Measurements from ENCODE around the gene ADGRF5. TPM values are rescaled to one million over a fixed set of nuclear protein-coding genes. Genes with fewer than 3 reads are reported as not detected.

ADGRF5 gene
- total and polyA plus RNA-seq, 2 experiments from 2014 or later = not detected

GRCh38 chr6:46923476-46923875, 1.7 kb upstream of the ADGRF5 start:
- H3K79me2 ChIP-seq (replicated peaks; ENCODE audit: insufficient read depth) = no peaks in the 10 kb centered on the region
- no peaks in the 10 kb centered on the region for H3K4me1 ChIP-seq (ENCODE audit: insufficient read depth)
- no peaks in the 10 kb centered on the region; the same call in 1 of the 3 replicates for H3K4me1 Mint-ChIP-seq
- DNase-seq (ENCODE audit: low spot score) (no peak), ATAC-seq (no peak)
- no peak overlapping the region for H3K27ac ChIP-seq (ENCODE audit: low read depth)
- no peaks in the 10 kb centered on the region for H3K9me3 Mint-ChIP-seq
- no peaks in the 10 kb centered on the region for H3F3A ChIP-seq (replicated peaks; ENCODE audit: low read depth)
- H3K4me3 Mint-ChIP-seq = no peak overlapping the region
- H3K27me3 Mint-ChIP-seq (ENCODE audit: insufficient read depth, low read depth, poor library complexity) = peaks cover 5% of the 10 kb centered on the region
- no peak for TF ChIP-seq EZH2 (IDR thresholded peaks at IDR 0.05; ENCODE audit: low read depth, unreplicated experiment)
- TF ChIP-seq CTCF (conservative IDR thresholded peaks at IDR 0.05; ENCODE audit: low read depth in 2 of 2) = no peak
- no peak for TF ChIP-seq ZNF331 (CRISPR knock-in tag; IDR thresholded peaks at IDR 0.05; ENCODE audit: low read depth)
- TF ChIP-seq ZNF462 (CRISPR knock-in tag; IDR thresholded peaks at IDR 0.05) = no peak
- TF ChIP-seq STAT1 (IDR thresholded peaks at IDR 0.05; ENCODE audit: unreplicated experiment) = no peak
- TF ChIP-seq ETS1 (IDR thresholded peaks at IDR 0.05) = no peak
- TF ChIP-seq NANOG (IDR thresholded peaks at IDR 0.05; ENCODE audit: borderline replicate concordance) = no peak
- no peak for TF ChIP-seq POLR2AphosphoS5 (IDR thresholded peaks at IDR 0.05; ENCODE audit: low read depth)
- TF ChIP-seq JUNB (IDR thresholded peaks at IDR 0.05; ENCODE audit: unreplicated experiment) = no peak
- no peak for TF ChIP-seq CREB1 (CRISPR knock-in tag; IDR thresholded peaks at IDR 0.05; ENCODE audit: low read depth)
- TF ChIP-seq ZNF114 (CRISPR knock-in tag; IDR thresholded peaks at IDR 0.05) = no peak
- TF ChIP-seq EZH2phosphoT487 (IDR thresholded peaks at IDR 0.05; ENCODE audit: unreplicated experiment) = no peak
- no peak for TF ChIP-seq REST (IDR thresholded peaks at IDR 0.05; ENCODE audit: unreplicated experiment)
- H3K27ac Mint-ChIP-seq = no peak overlapping the region
- H3K4me2 ChIP-seq = no peak overlapping the region
- H3K9me2 ChIP-seq (ENCODE audit: insufficient read depth) = no peaks in the 10 kb centered on the region
- no peaks in the 10 kb centered on the region for H3K36me3 ChIP-seq (ENCODE audit: insufficient read depth)
- no peaks in the 10 kb centered on the region for H3K27me3 ChIP-seq (ENCODE audit: insufficient read depth)
- no peak overlapping the region for H2AFZ ChIP-seq
- no peaks in the 10 kb centered on the region for H3K36me3 Mint-ChIP-seq (ENCODE audit: low read depth)
- no peak overlapping the region for H3K4me3 ChIP-seq
- H4K20me1 ChIP-seq (replicated peaks; ENCODE audit: insufficient read depth) = no peaks in the 10 kb centered on the region

Measured in GM23338 (cell line).